Measurements from ENCODE around the gene STRIP1.

DNA sequence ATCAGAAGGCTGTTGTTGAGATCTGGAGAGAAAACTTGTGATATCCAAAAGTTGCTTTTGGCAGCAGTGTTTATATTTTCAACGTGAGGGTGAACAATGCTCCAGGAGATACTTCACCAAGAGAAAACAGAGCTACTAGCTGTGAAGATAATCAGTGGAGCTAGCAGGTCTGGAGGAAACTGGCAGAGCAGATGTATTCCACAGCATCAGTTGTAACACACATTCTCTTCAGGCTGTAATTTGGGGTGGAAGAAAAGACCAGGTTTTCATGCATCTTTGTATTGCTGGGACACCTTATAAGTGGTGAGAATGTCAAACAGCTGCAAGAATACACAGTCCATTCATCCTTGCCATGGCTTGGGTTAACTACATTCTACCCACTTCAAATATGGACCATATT lies 27.9 kb upstream of the STRIP1 start:
- TF ChIP-seq, protein P1, sequence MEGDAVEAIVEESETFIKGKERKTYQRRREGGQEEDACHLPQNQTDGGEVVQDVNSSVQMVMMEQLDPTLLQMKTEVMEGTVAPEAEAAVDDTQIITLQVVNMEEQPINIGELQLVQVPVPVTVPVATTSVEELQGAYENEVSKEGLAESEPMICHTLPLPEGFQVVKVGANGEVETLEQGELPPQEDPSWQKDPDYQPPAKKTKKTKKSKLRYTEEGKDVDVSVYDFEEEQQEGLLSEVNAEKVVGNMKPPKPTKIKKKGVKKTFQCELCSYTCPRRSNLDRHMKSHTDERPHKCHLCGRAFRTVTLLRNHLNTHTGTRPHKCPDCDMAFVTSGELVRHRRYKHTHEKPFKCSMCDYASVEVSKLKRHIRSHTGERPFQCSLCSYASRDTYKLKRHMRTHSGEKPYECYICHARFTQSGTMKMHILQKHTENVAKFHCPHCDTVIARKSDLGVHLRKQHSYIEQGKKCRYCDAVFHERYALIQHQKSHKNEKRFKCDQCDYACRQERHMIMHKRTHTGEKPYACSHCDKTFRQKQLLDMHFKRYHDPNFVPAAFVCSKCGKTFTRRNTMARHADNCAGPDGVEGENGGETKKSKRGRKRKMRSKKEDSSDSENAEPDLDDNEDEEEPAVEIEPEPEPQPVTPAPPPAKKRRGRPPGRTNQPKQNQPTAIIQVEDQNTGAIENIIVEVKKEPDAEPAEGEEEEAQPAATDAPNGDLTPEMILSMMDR (conservative IDR thresholded peaks at IDR 0.05 in 1 of 2, IDR thresholded peaks at IDR 0.05 in 1 of 2; ENCODE audit: low read depth in 1 of 2, low read length in 2 of 2) = no peak
- TF ChIP-seq EZH2 (IDR thresholded peaks at IDR 0.05; ENCODE audit: low read length, missing control alignments) = no peak

Data from fibroblast of lung (primary cell).